Neural cell (in vitro differentiated cells): ENCODE measurements around the gene ZCWPW1. TPM values are rescaled to one million over a fixed set of nuclear protein-coding genes. Genes with fewer than 3 reads are reported as not detected.
"Not testable (repeated sequence)": the region's sequence is repeated elsewhere in the genome, so short reads cannot be mapped to it uniquely, and the experiment has no call there.

ENCODE experiments used
- H2AFZ ChIP-seq: fragments of 200-600, 300-800 bp; sonication (generic), shearing (Covaris generic); 2 replicates; pipeline ENCODE4 v1.6.0; 2014; ENCODE audit warnings: low read depth, mild to moderate bottlenecking, antibody characterized with exemption, low read length, moderate library complexity
- H3F3A ChIP-seq: fragments of 200-600 bp; shearing (Covaris generic); 2 replicates; pipeline ENCODE4 v1.6.1; 2016; ENCODE audit warnings: mild to moderate bottlenecking, moderate library complexity, mixed read lengths, antibody characterized with exemption, low read length; ENCODE audit not compliant: insufficient read depth, poor library complexity, severe bottlenecking
- H3K27ac ChIP-seq: fragments of 200-600, 300-800 bp; sonication (generic), shearing (Covaris generic); 2 replicates; pipeline ENCODE4 v1.5.1; 2014; ENCODE audit warnings: mild to moderate bottlenecking, low read length, moderate library complexity
- H3K27me3 ChIP-seq: fragments of 300-800, 200-600 bp; sonication (generic), shearing (Covaris generic); 2 replicates; pipeline ENCODE4 v1.6.0; 2014; ENCODE audit warnings: mild to moderate bottlenecking, low read depth, low read length, moderate library complexity; ENCODE audit not compliant: insufficient read depth
- H3K36me3 ChIP-seq: fragments of 300-800, 200-600 bp; sonication (generic), shearing (Covaris generic); 2 replicates; pipeline ENCODE4 v1.5.1; 2014; ENCODE audit warnings: mild to moderate bottlenecking, antibody characterized with exemption, low read length, moderate library complexity; ENCODE audit not compliant: insufficient read depth
- H3K4me2 ChIP-seq: fragments of 300-800, 200-600 bp; sonication (generic), shearing (Covaris generic); 2 replicates; pipeline ENCODE4 v1.6.0; 2014; ENCODE audit warnings: mild to moderate bottlenecking, low read length
- H3K4me3 ChIP-seq: fragments of 300-800, 200-600 bp; sonication (generic), shearing (Covaris generic); 2 replicates; pipeline ENCODE4 v1.5.1; 2014; ENCODE audit warnings: mild to moderate bottlenecking, low read length, moderate library complexity
- H3K79me2 ChIP-seq: fragments of 200-600 bp; shearing (Covaris generic); replicated peaks from 2 replicates; pipeline ENCODE4 v1.6.0; 2014; ENCODE audit warnings: mild to moderate bottlenecking, low read length, moderate library complexity; ENCODE audit not compliant: insufficient read depth
- H3K9ac ChIP-seq: fragments of 300-800, 200-600 bp; sonication (generic), shearing (Covaris generic); 2 replicates; pipeline ENCODE4 v1.6.1; 2016; ENCODE audit warnings: mild to moderate bottlenecking, low read length, mixed read lengths
- H3K9me2 ChIP-seq: fragments of 200-600 bp; shearing (Covaris generic); 2 replicates; pipeline ENCODE4 v1.6.1; 2016; ENCODE audit warnings: mild to moderate bottlenecking, low read length, mixed read lengths; ENCODE audit not compliant: insufficient read depth
- H3K9me3 ChIP-seq: fragments of 200-600, 300-800 bp; sonication (generic), shearing (Covaris generic); 2 replicates; pipeline ENCODE4 v1.6.1; 2016; ENCODE audit warnings: mild to moderate bottlenecking, mixed run types, low read length, moderate library complexity, mixed read lengths
- H4K20me1 ChIP-seq: fragments of 200-600 bp; shearing (Covaris generic); 2 replicates; pipeline ENCODE4 v1.6.1; 2016; ENCODE audit warnings: mild to moderate bottlenecking, mixed run types; ENCODE audit not compliant: insufficient read depth
- CTCF ChIP-seq: fragments of 450-650 bp; IDR thresholded peaks from 2 replicates; pipeline ENCODE4 v1.5.1; 2014; ENCODE audit warnings: antibody characterized with exemption, mild to moderate bottlenecking, moderate library complexity; ENCODE audit not compliant: poor library complexity, severe bottlenecking
- EP300 ChIP-seq: fragments of 450-650 bp; conservative IDR thresholded peaks from 2 replicates; pipeline ENCODE4 v1.6.1; 2014; ENCODE audit warnings: antibody characterized with exemption, mild to moderate bottlenecking, moderate library complexity; ENCODE audit not compliant: poor library complexity, severe bottlenecking
- EZH2 ChIP-seq: fragments of 200-600, 300-800 bp; shearing (Covaris generic), sonication (generic); IDR thresholded peaks from 2 replicates; pipeline ENCODE4 v1.6.1; 2014; ENCODE audit warnings: antibody characterized with exemption, low read length, borderline replicate concordance, mild to moderate bottlenecking; ENCODE audit not compliant: insufficient read depth, poor library complexity, severe bottlenecking
- MXI1 ChIP-seq: fragments of 450-650 bp; conservative IDR thresholded peaks from 2 replicates; pipeline ENCODE4 v1.6.1; 2014; ENCODE audit warnings: antibody characterized with exemption, mild to moderate bottlenecking; ENCODE audit not compliant: poor library complexity, severe bottlenecking
- POLR2AphosphoS5 ChIP-seq: IDR thresholded peaks from 2 replicates; pipeline ENCODE4 v1.6.1; 2012
- RAD21 ChIP-seq: fragments of 450-650 bp; conservative IDR thresholded peaks from 2 replicates; pipeline ENCODE4 v1.6.1; 2014; ENCODE audit warnings: antibody characterized with exemption, mild to moderate bottlenecking, moderate library complexity
- REST ChIP-seq: IDR thresholded peaks from 2 replicates; pipeline ENCODE4 v1.6.1; 2012; ENCODE audit warnings: borderline replicate concordance
- SMC3 ChIP-seq: fragments of 450-650 bp; conservative IDR thresholded peaks from 2 replicates; pipeline ENCODE4 v1.6.1; 2014; ENCODE audit warnings: antibody characterized with exemption, mild to moderate bottlenecking, moderate library complexity; ENCODE audit not compliant: poor library complexity
- TAF1 ChIP-seq: IDR thresholded peaks from 2 replicates; pipeline ENCODE4 v1.6.1; 2012; ENCODE audit warnings: low read depth
- polyA plus RNA-seq: library from polyadenylated mRNA; depleted of rRNA; stranded (reverse); fragments of >200 nt; gene quantifications from 2 replicates; pipeline ENCODE4 v1.2.3, GENCODE V29; 2014

Gene ZCWPW1
- polyA plus RNA-seq, 1 donor from 2014 or later: 6.8 TPM

- no peak for TF ChIP-seq EZH2
These were observed 28.5 kb upstream of the ZCWPW1 start (continued) for GRCh38 chr7:100457033-100457432.

GRCh38 chr7:100456562-100456961, 28.1 kb upstream of the ZCWPW1 start:
- Histone ChIP-seq H3K79me2 (no peaks in the 10 kb centered on the region), H2AFZ (no peak overlapping the region), H3K4me3 (no peak overlapping the region), H4K20me1 (no peaks in the 10 kb centered on the region), H3K27ac (no peak overlapping the region), H3K27me3 (no peaks in the 10 kb centered on the region), H3K9me3 (no peaks in the 10 kb centered on the region), H3K36me3 (no peaks in the 10 kb centered on the region), H3F3A (no peaks in the 10 kb centered on the region), H3K4me2 (no peak overlapping the region), H3K9me2 (no peaks in the 10 kb centered on the region), H3K9ac (no peak overlapping the region)
- TF ChIP-seq EZH2 (no peak), EP300 (no peak), RAD21 (no peak), REST (no peak), CTCF (no peak), POLR2AphosphoS5 (no peak), MXI1 (no peak), TAF1 (no peak), SMC3 (no peak)

GRCh38 chr7:100455206-100455605, 26.7 kb upstream of the ZCWPW1 start:
- H3K27me3 ChIP-seq: no peaks in the 10 kb centered on the region
- H2AFZ ChIP-seq: no peak overlapping the region
- no peaks in the 10 kb centered on the region for H4K20me1 ChIP-seq
- no peak for TF ChIP-seq EZH2
- no peak for TF ChIP-seq CTCF
- no peak for TF ChIP-seq SMC3
- no peak for TF ChIP-seq POLR2AphosphoS5
- no peak for TF ChIP-seq EP300
- no peak for TF ChIP-seq RAD21
- TF ChIP-seq TAF1: no peak
- no peak for TF ChIP-seq MXI1
- no peak for TF ChIP-seq REST
- no peaks in the 10 kb centered on the region for H3F3A ChIP-seq
- no peaks in the 10 kb centered on the region for H3K36me3 ChIP-seq
- H3K4me3 ChIP-seq: no peak overlapping the region
- no peak overlapping the region for H3K4me2 ChIP-seq
- H3K9me2 ChIP-seq: no peaks in the 10 kb centered on the region
- H3K9me3 ChIP-seq: no peaks in the 10 kb centered on the region
- no peak overlapping the region for H3K27ac ChIP-seq
- H3K9ac ChIP-seq: no peak overlapping the region
- H3K79me2 ChIP-seq: no peaks in the 10 kb centered on the region

GRCh38 chr7:100453854-100454253, 25.4 kb upstream of the ZCWPW1 start:
- not testable (repeated sequence) for H3K9me3 ChIP-seq, H3K9me2 ChIP-seq, H2AFZ ChIP-seq, H3K79me2 ChIP-seq, H3K4me3 ChIP-seq, H3K27me3 ChIP-seq, H3K4me2 ChIP-seq, H3F3A ChIP-seq, H3K36me3 ChIP-seq, H4K20me1 ChIP-seq, H3K9ac ChIP-seq, H3K27ac ChIP-seq
